HepG2 (cell line): ENCODE data around the gene PACSIN1. TPM values are rescaled to one million over a fixed set of nuclear protein-coding genes. Genes with fewer than 3 reads are reported as not detected.
A peak's percentile ranks its signal among the peaks of the same experiment; 100 is the strongest.

ENCODE experiments used
- ATAC-seq: fragments of 200-7000 bp; cut with Tn5 transposase; 3 replicates; pipeline ENCODE4 v1.9.1; 2020; ENCODE audit warnings: mild to moderate bottlenecking, moderate library complexity
- BruUV-seq: library from RNA; stranded (reverse); fragments of 400-500 nt; replicated peaks from 2 replicates; lab custom pipeline; 2021; lab: Mats Ljungman, UMichigan
- CTCF ChIA-PET: fragments of 300-600 bp; formaldehyde crosslinking; extraction: SDS; loops from one replicate; lab custom pipeline; 2021; ENCODE audit warnings: low total read pairs, inconsistent platforms, low intra/inter-chr PET ratio; lab: Yijun Ruan, JAX
- POLR2A ChIA-PET: fragments of 350-600 bp; sonication (Branson Sonifier 250); formaldehyde crosslinking; loops from one replicate; lab custom pipeline; 2020; ENCODE audit warnings: antibody characterized with exemption, inconsistent platforms; lab: Yijun Ruan, JAX
- DNase-seq: peaks from one replicate; pipeline ENCODE4 v3.0.0-alpha.2; 2015; ENCODE audit warnings: low spot score
- FAIRE-seq: peaks from 3 replicates; lab custom pipeline; 2011; peaks lifted over from hg19 to GRCh38; lab: Jason Lieb, UNC
- H2AFZ ChIP-seq: one replicate; pipeline ENCODE4 v1.6.1; 2011; ENCODE audit warnings: low read length, inconsistent platforms
- H3K27ac ChIP-seq: fragments of 300-600 bp; 3 replicates; pipeline ENCODE4 v1.8.0; 2011; ENCODE audit warnings: mixed run types, mild to moderate bottlenecking, mixed read lengths, low read length, inconsistent platforms; ENCODE audit not compliant: insufficient read depth; ENCODE audit errors: extremely low read length
- H3K27me3 ChIP-seq, 2 experiments: fragments of 200-600 bp in 1 of 2; 2 replicates in 1 of 2; 3 replicates in 1 of 2; pipeline versions ENCODE4 v1.6.0 to v1.8.0; 2011; ENCODE audit warnings: low read length in 2 of 2, mild to moderate bottlenecking in 2 of 2, moderate library complexity in 2 of 2, inconsistent platforms in 1 of 2; ENCODE audit not compliant: insufficient read depth in 2 of 2, control insufficient read depth in 1 of 2
- H3K36me3 ChIP-seq, 2 experiments: fragments of 200-600 bp in 1 of 2; replicated peaks in 1 of 2; 2 replicates in 1 of 2; 3 replicates in 1 of 2; pipeline versions ENCODE4 v1.5.1 to v1.8.0; 2011; ENCODE audit warnings: low read length in 2 of 2, inconsistent platforms in 1 of 2; ENCODE audit not compliant: insufficient read depth in 2 of 2, control insufficient read depth in 1 of 2
- H3K4me1 ChIP-seq: 2 replicates; pipeline ENCODE4 v1.5.1; 2012; ENCODE audit warnings: low read length, inconsistent platforms; ENCODE audit not compliant: insufficient read depth
- H3K4me2 ChIP-seq: 2 replicates; pipeline ENCODE4 v1.6.0; 2011; ENCODE audit warnings: low read depth, low read length, inconsistent platforms
- H3K4me3 ChIP-seq, 3 experiments: fragments of 200-600 bp in 1 of 3; sonication (generic), shearing (Covaris generic) in 1 of 3; replicated peaks in 1 of 3; 2 replicates each; pipeline ENCODE4 v1.5.1; 2011 to 2016; ENCODE audit warnings: low read length in 3 of 3, inconsistent platforms in 2 of 3, low read depth in 2 of 3, mild to moderate bottlenecking in 2 of 3, control low read depth in 1 of 3, mixed read lengths in 1 of 3; ENCODE audit not compliant: insufficient read depth in 1 of 3
- H3K79me2 ChIP-seq: one replicate; pipeline ENCODE4 v1.6.1; 2011; ENCODE audit warnings: low read length, inconsistent platforms; ENCODE audit not compliant: insufficient read depth
- H3K9ac ChIP-seq: 2 replicates; pipeline ENCODE4 v1.6.0; 2011; ENCODE audit warnings: mild to moderate bottlenecking, low read depth, low read length, inconsistent platforms; ENCODE audit not compliant: insufficient read depth
- H3K9me3 ChIP-seq: 2 replicates; pipeline ENCODE4 v1.5.1; 2012; ENCODE audit warnings: mild to moderate bottlenecking, low read length
- H4K20me1 ChIP-seq: 2 replicates; pipeline ENCODE4 v1.6.0; 2011; ENCODE audit warnings: inconsistent platforms, mild to moderate bottlenecking, low read length, moderate library complexity; ENCODE audit not compliant: insufficient read depth
- AHDC1 ChIP-seq: sonication (generic); formaldehyde crosslinking; IDR thresholded peaks from 2 replicates; pipeline ENCODE4 v1.5.1; 2020; ENCODE audit warnings: mild to moderate bottlenecking, missing genetic modification reagents, borderline replicate concordance
- CAMTA2 ChIP-seq: sonication (generic); formaldehyde crosslinking; IDR thresholded peaks from 2 replicates; pipeline ENCODE4 v1.4.0; 2020; ENCODE audit warnings: mild to moderate bottlenecking, missing genetic modification reagents, borderline replicate concordance
- ETS1 ChIP-seq: sonication (generic); formaldehyde crosslinking; IDR thresholded peaks from 2 replicates; pipeline ENCODE4 v1.4.0; 2020; ENCODE audit warnings: missing genetic modification reagents
- KLF12 ChIP-seq: sonication (generic); formaldehyde crosslinking; IDR thresholded peaks from 2 replicates; pipeline ENCODE4 v1.4.0; 2020; ENCODE audit warnings: missing genetic modification reagents, borderline replicate concordance
- ZBTB44 ChIP-seq: sonication (generic); formaldehyde crosslinking; IDR thresholded peaks from 2 replicates; pipeline ENCODE4 v1.4.0; 2020; ENCODE audit warnings: missing genetic modification reagents
- ZNF333 ChIP-seq: sonication (generic); formaldehyde crosslinking; IDR thresholded peaks from 2 replicates; pipeline ENCODE4 v1.4.0; 2020; ENCODE audit warnings: mild to moderate bottlenecking, missing genetic modification reagents, borderline replicate concordance
- ZNF354B ChIP-seq: sonication (generic); formaldehyde crosslinking; IDR thresholded peaks from 2 replicates; pipeline ENCODE4 v1.8.0; 2022; ENCODE audit warnings: mild to moderate bottlenecking, missing genetic modification reagents
- ZNF776 ChIP-seq: sonication (generic); formaldehyde crosslinking; IDR thresholded peaks from 2 replicates; pipeline ENCODE4 v1.4.0; 2020; ENCODE audit warnings: mild to moderate bottlenecking, missing genetic modification reagents
- ZNF788 ChIP-seq: sonication (generic); formaldehyde crosslinking; IDR thresholded peaks from 2 replicates; pipeline ENCODE4 v1.5.0; 2020; ENCODE audit warnings: mild to moderate bottlenecking, missing genetic modification reagents, borderline replicate concordance
- WGBS: methylation state at CpG from one replicate; pipeline ENCODE4 v1.1.6; 2017; ENCODE audit warnings: low lambda C conversion rate; 5-methylcytosine and 5-hydroxymethylcytosine counted together
- in situ Hi-C: cut with HindIII; loops from 2 replicates; pipeline ENCODE4 v1.10.0; 2017; ENCODE audit warnings: low pct_unique_long_range_greater_than_20kb; ENCODE audit not compliant: extremely low pct_ligation_motif_present
- intact Hi-C: fragments of 100-400 bp; cut with micrococcal nuclease; formaldehyde crosslinking; loops from one replicate; pipeline ENCODE4 v1.10.0; 2022; ENCODE audit not compliant: unreplicated experiment
- polyA plus RNA-seq, 8 experiments: library from polyadenylated mRNA; depleted of rRNA in 3 of 8; stranded (reverse) in 7 of 8; unstranded in 1 of 8; fragments of >200 nt; fragmentation: Illumina TruSeq in 4 of 8; extraction: Trizol in 4 of 8; gene quantifications; 2 replicates each; pipeline versions ENCODE4 v1.2.1 to v1.2.3, GENCODE V29; 2011 to 2016; ENCODE audit warnings: low read depth in 4 of 8, missing spikeins in 1 of 8, mixed read lengths in 1 of 8; ENCODE audit not compliant: insufficient read depth in 1 of 8
- total RNA-seq, 5 experiments: library from RNA; depleted of rRNA; stranded (reverse); fragments of >200 nt; fragmentation: Illumina TruSeq; extraction: Trizol; gene quantifications; 2 replicates each; pipeline ENCODE4 v1.2.3, GENCODE V29; 2016; ENCODE audit warnings: low read depth in 1 of 5

Gene PACSIN1
- total and polyA plus RNA-seq, 2 of the 13 experiments (the other 11 are each of a cell fraction or from before 2014, with no cell fraction given): not detected

- FAIRE-seq (peak; percentile 75), ATAC-seq (peak; percentile 93), DNase-seq (peak; percentile 90)
- Histone ChIP-seq H4K20me1 (peaks cover 27% of the 10 kb centered on the region), H3K4me2 (peak within 1 kb of the TSS; percentile 97), H3K4me1 (peaks cover 58% of the 10 kb centered on the region), H3K79me2 (peaks cover 44% of the 10 kb centered on the region), H3K36me3 (peaks cover 14 to 39% of the 10 kb centered on the region in 2 experiments), H3K9ac (peak within 1 kb of the TSS; percentile 95), H3K27me3 (peaks cover 0 to 2% of the 10 kb centered on the region in 2 experiments; a peak in 1 of 5 replicates), H2AFZ (peak within 1 kb of the TSS; percentile 95), H3K4me3 (peak within 1 kb of the TSS; percentile 74 to 98 (median 89)), H3K9me3 (peaks cover 4% of the 10 kb centered on the region; the same call in 1 of the 2 replicates), H3K27ac (peak within 1 kb of the TSS; percentile 73)
- TSS peak; percentile 79 for BruUV-seq
- intact Hi-C loops: loop anchor here (2.0 kb wide), 1 partner anchor 183 kb away; no protein-coding TSS in a partner anchor
- ChIA-PET POLR2A (interaction anchor here (0.6 to 4.2 kb wide), 17 partner anchors 9 to 736 kb away, joined by 3 to 71 read pairs (median 7); partner anchors contain the start of genes HMGA1 and SMIM29), CTCF (no interaction called here)
- 1% methylated on average over 47 of the region's 58 CpGs for WGBS
- in situ Hi-C loops: no loop called here
- TF ChIP-seq ZNF354B (CRISPR knock-in tag) (0 out of 2 replicates have a peak, but pooled peaks have one; percentile 74), ZNF333 (CRISPR knock-in tag) (no peak), ETS1 (CRISPR knock-in tag) (peak; percentile 87; the same call in 1 of the 2 replicates), KLF12 (CRISPR knock-in tag) (no peak), CAMTA2 (CRISPR knock-in tag) (0 out of 2 replicates have a peak, but pooled peaks have one; percentile 68), ZNF776 (CRISPR knock-in tag) (peak; percentile 76; the same call in 1 of the 2 replicates), ZBTB44 (no peak), AHDC1 (peak; percentile 68; the same call in 1 of the 2 replicates), ZNF788 (CRISPR knock-in tag) (peak; percentile 85; the same call in 1 of the 2 replicates)
These were observed 40.1 kb upstream of the PACSIN1 start, which contains the start of gene RPS10 for GRCh38 chr6:34425498-34426410. TSS of gene RPS10 (minus strand) at chr6:34426069. CDS start at chr6:34425221, 848 bp downstream.
